ENCODE measurements around the gene HOXD11. TPM values are rescaled to one million over a fixed set of nuclear protein-coding genes. Genes with fewer than 3 reads are reported as not detected.

The HOXD11 gene
- total and polyA plus RNA-seq, 9 of the 15 experiments (the other 6 are each of a cell fraction or from before 2014, with no cell fraction given) = not detected

- no peak for TF ChIP-seq MEF2D (tag; conservative IDR thresholded peaks at IDR 0.05; ENCODE audit: low read depth)
- TF ChIP-seq POLR2G (IDR thresholded peaks at IDR 0.05; ENCODE audit: low read depth, low read length) = 0 out of 2 replicates have a peak, but pooled peaks have one; percentile 18
- TF ChIP-seq NUFIP1 (IDR thresholded peaks at IDR 0.05; ENCODE audit: partially characterized antibody) = no peak
- no peak for TF ChIP-seq ZNF354B (CRISPR knock-in tag; IDR thresholded peaks at IDR 0.05)
- TF ChIP-seq SMARCA5 (IDR thresholded peaks at IDR 0.05) = no peak
- 0 out of 2 replicates have a peak, but pooled peaks have one; percentile 26 for TF ChIP-seq ZNF124 (CRISPR knock-in tag; IDR thresholded peaks at IDR 0.05)
- TF ChIP-seq IRF2 (CRISPR knock-in tag; IDR thresholded peaks at IDR 0.05) = peak; percentile 17; the same call in 1 of the 2 replicates
- 0 out of 2 replicates have a peak, but pooled peaks have one; percentile 53 for TF ChIP-seq FOXP1 (CRISPR knock-in tag; IDR thresholded peaks at IDR 0.05)
- TF ChIP-seq, protein P1, sequence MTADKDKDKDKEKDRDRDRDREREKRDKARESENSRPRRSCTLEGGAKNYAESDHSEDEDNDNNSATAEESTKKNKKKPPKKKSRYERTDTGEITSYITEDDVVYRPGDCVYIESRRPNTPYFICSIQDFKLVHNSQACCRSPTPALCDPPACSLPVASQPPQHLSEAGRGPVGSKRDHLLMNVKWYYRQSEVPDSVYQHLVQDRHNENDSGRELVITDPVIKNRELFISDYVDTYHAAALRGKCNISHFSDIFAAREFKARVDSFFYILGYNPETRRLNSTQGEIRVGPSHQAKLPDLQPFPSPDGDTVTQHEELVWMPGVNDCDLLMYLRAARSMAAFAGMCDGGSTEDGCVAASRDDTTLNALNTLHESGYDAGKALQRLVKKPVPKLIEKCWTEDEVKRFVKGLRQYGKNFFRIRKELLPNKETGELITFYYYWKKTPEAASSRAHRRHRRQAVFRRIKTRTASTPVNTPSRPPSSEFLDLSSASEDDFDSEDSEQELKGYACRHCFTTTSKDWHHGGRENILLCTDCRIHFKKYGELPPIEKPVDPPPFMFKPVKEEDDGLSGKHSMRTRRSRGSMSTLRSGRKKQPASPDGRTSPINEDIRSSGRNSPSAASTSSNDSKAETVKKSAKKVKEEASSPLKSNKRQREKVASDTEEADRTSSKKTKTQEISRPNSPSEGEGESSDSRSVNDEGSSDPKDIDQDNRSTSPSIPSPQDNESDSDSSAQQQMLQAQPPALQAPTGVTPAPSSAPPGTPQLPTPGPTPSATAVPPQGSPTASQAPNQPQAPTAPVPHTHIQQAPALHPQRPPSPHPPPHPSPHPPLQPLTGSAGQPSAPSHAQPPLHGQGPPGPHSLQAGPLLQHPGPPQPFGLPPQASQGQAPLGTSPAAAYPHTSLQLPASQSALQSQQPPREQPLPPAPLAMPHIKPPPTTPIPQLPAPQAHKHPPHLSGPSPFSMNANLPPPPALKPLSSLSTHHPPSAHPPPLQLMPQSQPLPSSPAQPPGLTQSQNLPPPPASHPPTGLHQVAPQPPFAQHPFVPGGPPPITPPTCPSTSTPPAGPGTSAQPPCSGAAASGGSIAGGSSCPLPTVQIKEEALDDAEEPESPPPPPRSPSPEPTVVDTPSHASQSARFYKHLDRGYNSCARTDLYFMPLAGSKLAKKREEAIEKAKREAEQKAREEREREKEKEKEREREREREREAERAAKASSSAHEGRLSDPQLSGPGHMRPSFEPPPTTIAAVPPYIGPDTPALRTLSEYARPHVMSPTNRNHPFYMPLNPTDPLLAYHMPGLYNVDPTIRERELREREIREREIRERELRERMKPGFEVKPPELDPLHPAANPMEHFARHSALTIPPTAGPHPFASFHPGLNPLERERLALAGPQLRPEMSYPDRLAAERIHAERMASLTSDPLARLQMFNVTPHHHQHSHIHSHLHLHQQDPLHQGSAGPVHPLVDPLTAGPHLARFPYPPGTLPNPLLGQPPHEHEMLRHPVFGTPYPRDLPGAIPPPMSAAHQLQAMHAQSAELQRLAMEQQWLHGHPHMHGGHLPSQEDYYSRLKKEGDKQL (CRISPR knock-in tag; IDR thresholded peaks at IDR 0.05; ENCODE audit: borderline replicate concordance) = 0 out of 2 replicates have a peak, but pooled peaks have one; percentile 29
- TF ChIP-seq TGIF2 (CRISPR knock-in tag; IDR thresholded peaks at IDR 0.05) = peak; percentile 68; the same call in 1 of the 2 replicates
- TF ChIP-seq, protein P2, sequence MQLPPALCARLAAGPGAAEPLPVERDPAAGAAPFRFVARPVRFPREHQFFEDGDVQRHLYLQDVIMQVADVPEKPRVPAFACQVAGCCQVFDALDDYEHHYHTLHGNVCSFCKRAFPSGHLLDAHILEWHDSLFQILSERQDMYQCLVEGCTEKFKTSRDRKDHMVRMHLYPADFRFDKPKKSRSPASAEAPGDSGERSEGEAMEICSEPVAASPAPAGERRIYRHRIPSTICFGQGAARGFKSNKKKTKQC (CRISPR knock-in tag; IDR thresholded peaks at IDR 0.05) = peak; percentile 95
- TF ChIP-seq, protein P3, sequence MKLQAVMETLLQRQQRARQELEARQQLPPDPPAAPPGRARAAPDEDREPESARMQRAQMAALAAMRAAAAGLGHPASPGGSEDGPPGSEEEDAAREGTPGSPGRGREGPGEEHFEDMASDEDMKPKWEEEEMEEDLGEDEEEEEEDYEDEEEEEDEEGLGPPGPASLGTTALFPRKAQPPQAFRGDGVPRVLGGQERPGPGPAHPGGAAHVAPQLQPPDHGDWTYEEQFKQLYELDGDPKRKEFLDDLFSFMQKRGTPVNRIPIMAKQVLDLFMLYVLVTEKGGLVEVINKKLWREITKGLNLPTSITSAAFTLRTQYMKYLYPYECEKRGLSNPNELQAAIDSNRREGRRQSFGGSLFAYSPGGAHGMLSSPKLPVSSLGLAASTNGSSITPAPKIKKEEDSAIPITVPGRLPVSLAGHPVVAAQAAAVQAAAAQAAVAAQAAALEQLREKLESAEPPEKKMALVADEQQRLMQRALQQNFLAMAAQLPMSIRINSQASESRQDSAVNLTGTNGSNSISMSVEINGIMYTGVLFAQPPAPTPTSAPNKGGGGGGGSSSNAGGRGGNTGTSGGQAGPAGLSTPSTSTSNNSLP (IDR thresholded peaks at IDR 0.05; ENCODE audit: borderline replicate concordance, low read depth, low read length) = no peak
- peak; percentile 79; the same call in 1 of the 2 replicates for TF ChIP-seq NR3C1 (CRISPR knock-in tag; IDR thresholded peaks at IDR 0.05)
- TF ChIP-seq L3MBTL2 (IDR thresholded peaks at IDR 0.05) = peak; percentile 77
- TF ChIP-seq, protein P4, sequence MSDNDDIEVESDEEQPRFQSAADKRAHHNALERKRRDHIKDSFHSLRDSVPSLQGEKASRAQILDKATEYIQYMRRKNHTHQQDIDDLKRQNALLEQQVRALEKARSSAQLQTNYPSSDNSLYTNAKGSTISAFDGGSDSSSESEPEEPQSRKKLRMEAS (CRISPR knock-in tag; IDR thresholded peaks at IDR 0.05) = peak; percentile 25; the same call in 1 of the 2 replicates
- TF ChIP-seq ZNF232 (CRISPR knock-in tag; IDR thresholded peaks at IDR 0.05) = 0 out of 2 replicates have a peak, but pooled peaks have one; percentile 71
- no peak for TF ChIP-seq SIX5 (IDR thresholded peaks at IDR 0.05; ENCODE audit: borderline replicate concordance in 1 of 2, insufficient read depth in 1 of 2, low read depth in 1 of 2, low read length in 2 of 2)
- peak; percentile 39; the same call in 1 of the 2 replicates for TF ChIP-seq ELF1 (tag; IDR thresholded peaks at IDR 0.05)
Measured at GRCh38 chr2:176066645-176067588, 40.2 kb upstream of the HOXD11 start (continued).

Data from K562 (cell line).